Osteocyte (in vitro differentiated cells): Measurements from ENCODE around the gene JTB. TPM values are rescaled to one million over a fixed set of nuclear protein-coding genes. Genes with fewer than 3 reads are reported as not detected.
A peak's percentile ranks its signal among the peaks of the same experiment; 100 is the strongest.

Source experiments
- DNase-seq: peaks from one replicate; pipeline ENCODE4 v3.0.0; 2021; ENCODE audit warnings: mixed read lengths; ENCODE audit not compliant: unreplicated experiment; ENCODE audit errors: extremely low spot score
- H3K27ac Mint-ChIP-seq: one replicate; pipeline ENCODE4 v1.8.0; 2021; ENCODE audit warnings: mild to moderate bottlenecking, mixed read lengths; ENCODE audit not compliant: unreplicated experiment
- H3K27me3 Mint-ChIP-seq: one replicate; pipeline ENCODE4 v1.8.0; 2021; ENCODE audit warnings: mixed read lengths; ENCODE audit not compliant: unreplicated experiment
- H3K36me3 Mint-ChIP-seq: one replicate; pipeline ENCODE4 v1.8.0; 2021; ENCODE audit warnings: mixed read lengths; ENCODE audit not compliant: unreplicated experiment
- H3K4me1 Mint-ChIP-seq: one replicate; pipeline ENCODE4 v1.8.0; 2021; ENCODE audit warnings: mixed read lengths; ENCODE audit not compliant: unreplicated experiment
- H3K4me3 Mint-ChIP-seq: one replicate; pipeline ENCODE4 v1.8.0; 2021; ENCODE audit warnings: mild to moderate bottlenecking, moderate library complexity, mixed read lengths; ENCODE audit not compliant: unreplicated experiment
- H3K9me3 Mint-ChIP-seq: one replicate; pipeline ENCODE4 v1.8.0; 2021; ENCODE audit warnings: mixed read lengths; ENCODE audit not compliant: unreplicated experiment
- total RNA-seq: library from RNA; stranded (reverse); gene quantifications from 2 replicates; pipeline ENCODE4 v1.2.1, GENCODE V29; 2021
- TF ChIP-seq, protein P1 (sequence below): fragments of 200-600 bp; sonication (generic); IDR thresholded peaks from 2 replicates; pipeline ENCODE4 v1.5.0; 2021; ENCODE audit warnings: antibody characterized with exemption, mild to moderate bottlenecking, moderate library complexity

JTB gene
- total RNA-seq, 1 donor from 2014 or later: 143 TPM

DNA sequence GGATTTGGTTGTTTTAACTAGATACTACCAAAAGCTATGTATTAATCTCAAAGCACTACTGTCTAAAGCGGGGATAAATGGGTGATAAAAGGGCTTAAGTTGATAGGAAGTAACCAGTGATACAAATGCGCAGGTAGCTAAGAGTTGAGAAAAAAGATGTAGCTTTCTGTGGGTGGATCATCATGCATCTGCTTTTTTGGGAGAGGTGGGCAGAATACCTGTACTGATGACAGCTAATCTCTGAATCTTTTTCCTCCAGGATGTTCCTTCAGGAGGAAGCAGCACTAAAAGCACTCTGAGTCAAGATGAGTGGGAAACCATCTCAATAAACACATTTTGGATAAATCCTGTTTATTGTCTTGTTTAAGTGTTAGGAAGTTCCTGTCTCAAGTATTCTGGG, 14.3 kb upstream of the JTB start:
- Mint-ChIP-seq H3K4me1 (peaks cover 24% of the 10 kb centered on the region), H3K4me3 (peak overlapping the region; percentile 93), H3K9me3 (peaks cover 3% of the 10 kb centered on the region), H3K36me3 (peaks cover 30% of the 10 kb centered on the region), H3K27me3 (no peaks in the 10 kb centered on the region), H3K27ac (peak overlapping the region; percentile 98)
- TF ChIP-seq, protein P1, sequence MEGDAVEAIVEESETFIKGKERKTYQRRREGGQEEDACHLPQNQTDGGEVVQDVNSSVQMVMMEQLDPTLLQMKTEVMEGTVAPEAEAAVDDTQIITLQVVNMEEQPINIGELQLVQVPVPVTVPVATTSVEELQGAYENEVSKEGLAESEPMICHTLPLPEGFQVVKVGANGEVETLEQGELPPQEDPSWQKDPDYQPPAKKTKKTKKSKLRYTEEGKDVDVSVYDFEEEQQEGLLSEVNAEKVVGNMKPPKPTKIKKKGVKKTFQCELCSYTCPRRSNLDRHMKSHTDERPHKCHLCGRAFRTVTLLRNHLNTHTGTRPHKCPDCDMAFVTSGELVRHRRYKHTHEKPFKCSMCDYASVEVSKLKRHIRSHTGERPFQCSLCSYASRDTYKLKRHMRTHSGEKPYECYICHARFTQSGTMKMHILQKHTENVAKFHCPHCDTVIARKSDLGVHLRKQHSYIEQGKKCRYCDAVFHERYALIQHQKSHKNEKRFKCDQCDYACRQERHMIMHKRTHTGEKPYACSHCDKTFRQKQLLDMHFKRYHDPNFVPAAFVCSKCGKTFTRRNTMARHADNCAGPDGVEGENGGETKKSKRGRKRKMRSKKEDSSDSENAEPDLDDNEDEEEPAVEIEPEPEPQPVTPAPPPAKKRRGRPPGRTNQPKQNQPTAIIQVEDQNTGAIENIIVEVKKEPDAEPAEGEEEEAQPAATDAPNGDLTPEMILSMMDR: no peak
- no peak for DNase-seq

DNA sequence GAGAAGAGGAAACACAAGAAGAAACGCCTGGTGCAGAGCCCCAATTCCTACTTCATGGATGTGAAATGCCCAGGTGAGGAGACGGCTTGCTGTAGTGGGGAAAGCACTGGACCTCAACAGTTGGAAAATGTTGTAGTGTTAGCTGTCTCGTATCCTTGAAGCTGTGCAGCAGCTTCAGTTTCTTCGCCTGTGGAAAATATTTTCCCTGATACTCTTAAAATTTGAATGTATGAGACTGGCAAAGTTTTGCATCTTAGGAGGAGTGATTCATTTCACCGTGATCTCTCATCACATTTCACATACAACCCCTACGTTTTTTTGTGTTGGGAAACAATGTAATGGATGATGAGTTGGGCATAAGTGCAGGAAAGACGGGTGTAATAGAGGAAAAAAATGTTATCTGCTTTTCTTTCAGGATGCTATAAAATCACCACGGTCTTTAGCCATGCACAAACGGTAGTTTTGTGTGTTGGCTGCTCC, 13.7 kb upstream of the JTB start:
- Mint-ChIP-seq H3K9me3 (peaks cover 3% of the 10 kb centered on the region), H3K36me3 (peaks cover 30% of the 10 kb centered on the region), H3K27me3 (no peaks in the 10 kb centered on the region), H3K4me1 (peaks cover 29% of the 10 kb centered on the region), H3K4me3 (peak overlapping the region; percentile 93), H3K27ac (peak overlapping the region; percentile 98)
- DNase-seq: no peak
- TF ChIP-seq, protein P1: no peak

DNA sequence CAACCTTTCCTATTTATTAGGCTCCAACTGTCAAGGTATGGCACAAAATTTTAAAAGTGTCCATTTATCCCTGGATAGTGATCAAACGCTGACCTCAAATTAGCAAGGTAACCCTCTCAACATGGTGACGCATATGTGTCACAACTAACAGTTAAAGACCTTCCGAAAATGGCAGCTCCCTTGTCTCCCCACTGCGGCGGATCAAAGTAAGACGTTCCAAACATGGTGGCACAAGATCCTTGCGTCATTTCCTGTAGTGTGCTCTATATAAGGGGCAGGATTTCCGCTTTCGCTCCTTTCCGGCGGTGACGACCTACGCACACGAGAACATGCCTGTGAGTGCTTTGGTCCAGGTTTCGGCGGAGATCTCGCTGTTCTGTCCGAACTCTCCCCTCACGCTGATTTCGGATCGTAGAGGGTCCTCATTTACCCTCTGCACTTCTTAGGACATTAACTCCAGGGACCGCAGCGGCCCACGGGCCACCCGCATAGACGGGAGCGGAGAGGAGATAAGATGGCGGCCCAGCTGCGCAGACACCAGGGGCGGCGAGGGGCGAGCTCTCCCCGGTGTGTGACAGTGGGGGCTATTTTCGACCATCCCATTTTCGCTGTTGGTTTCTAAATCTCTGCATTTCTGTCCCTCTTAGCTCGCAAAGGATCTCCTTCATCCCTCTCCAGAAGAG, 13.1 kb upstream of the JTB start, which contains the start of gene RPS27:
Gene RPS27, plus strand, starts transcription at position 295 of the 683 bp plus-strand sequence. Its CDS starts 35 bp downstream, at position 330.
- DNase-seq: peak; percentile 94
- TF ChIP-seq, protein P1: no peak
- Mint-ChIP-seq H3K4me3 (peak within 1 kb of the TSS; percentile 93), H3K27me3 (no peaks in the 10 kb centered on the region), H3K36me3 (peaks cover 28% of the 10 kb centered on the region), H3K27ac (peak within 1 kb of the TSS; percentile 98), H3K9me3 (peaks cover under 1% of the 10 kb centered on the region), H3K4me1 (peaks cover 29% of the 10 kb centered on the region)

DNA sequence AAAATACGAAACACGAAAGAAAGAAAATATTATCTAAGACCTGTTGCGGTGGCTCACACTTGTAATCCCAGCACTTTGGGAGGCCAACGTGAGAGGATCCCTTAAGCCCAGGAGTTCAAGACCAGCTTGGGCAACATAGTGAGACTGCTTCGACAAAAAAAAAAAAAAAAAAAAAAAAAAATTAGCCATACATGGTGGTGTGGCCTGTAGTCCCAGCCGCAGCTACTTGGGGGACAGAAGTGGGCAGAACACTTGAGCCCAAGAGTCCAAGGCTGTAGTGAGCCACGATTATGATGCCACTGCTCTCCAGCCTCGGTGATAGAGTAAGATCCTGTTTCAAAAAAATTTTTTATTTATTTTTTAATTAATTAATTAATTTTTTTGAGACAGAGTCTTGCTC, 10.1 kb upstream of the JTB start:
- H3K27ac Mint-ChIP-seq: peak overlapping the region; percentile 98
- peaks cover 44% of the 10 kb centered on the region for H3K4me1 Mint-ChIP-seq
- H3K4me3 Mint-ChIP-seq: no peak overlapping the region

More for the DNA sequence above, 10.1 kb upstream of the JTB start:
- DNase-seq: no peak
- H3K36me3 Mint-ChIP-seq: peaks cover 20% of the 10 kb centered on the region
- TF ChIP-seq, protein P1: no peak
- H3K27me3 Mint-ChIP-seq: no peaks in the 10 kb centered on the region
- no peaks in the 10 kb centered on the region for H3K9me3 Mint-ChIP-seq
